Activated CD8-positive, alpha-beta memory T cell treated with anti-CD3 and anti-CD28 coated beads for 48 hours (primary cell): ENCODE measurements around the gene GUCA1A.
"Not testable (repeated sequence)": the region's sequence is repeated elsewhere in the genome, so short reads cannot be mapped to it uniquely, and the experiment has no call there.

Experiments
- DNase-seq, 3 experiments: peaks; one replicate each; pipeline ENCODE4 v3.0.0-alpha.2; 2020; ENCODE audit warnings: low read depth in 2 of 3, low spot score in 2 of 3

Gene GUCA1A

GRCh38 chr6:42171813-42172581 lies 1.2 kb upstream of the GUCA1A start:
- DNase-seq: no peak

- no peak for DNase-seq
Measured at GRCh38 chr6:42175860-42176259, 2.7 kb downstream of the GUCA1A start.

- DNase-seq: no peak
Measured at GRCh38 chr6:42176981-42177380, 3.8 kb downstream of the GUCA1A start.

- DNase-seq: no peak
Measured at GRCh38 chr6:42177514-42178364, 4.6 kb downstream of the GUCA1A start.

GRCh38 chr6:42179261-42179944 lies 6.2 kb downstream of the GUCA1A start:
- DNase-seq: no peak

GRCh38 chr6:42179945-42180313 lies 6.8 kb downstream of the GUCA1A start:
- no peak for DNase-seq

- DNase-seq: no peak
Measured at GRCh38 chr6:42182101-42182500, 8.9 kb downstream of the GUCA1A start.

GRCh38 chr6:42184475-42184874 lies 11.3 kb downstream of the GUCA1A start:
- no peak for DNase-seq

GRCh38 chr6:42185597-42185996 lies 12.4 kb downstream of the GUCA1A start:
- no peak for DNase-seq

- DNase-seq: no peak
Measured at GRCh38 chr6:42188406-42188805, 15.2 kb downstream of the GUCA1A start.

GRCh38 chr6:42190554-42191183 lies 17.5 kb downstream of the GUCA1A start:
- DNase-seq: no peak

GRCh38 chr6:42192385-42192784 lies 19.2 kb downstream of the GUCA1A start:
- not testable (repeated sequence) for DNase-seq

GRCh38 chr6:42193491-42193894 lies 20.3 kb downstream of the GUCA1A start:
- DNase-seq: no peak

- DNase-seq: no peak
Measured at GRCh38 chr6:42194056-42194455, 20.9 kb downstream of the GUCA1A start.

- DNase-seq: no peak
Measured at GRCh38 chr6:42195415-42195814, 22.3 kb downstream of the GUCA1A start.

GRCh38 chr6:42197555-42198362 lies 24.6 kb downstream of the GUCA1A start:
- DNase-seq: no peak

- DNase-seq: no peak
Measured at GRCh38 chr6:42199106-42199981, 26.2 kb downstream of the GUCA1A start.

GRCh38 chr6:42200035-42200434 lies 26.9 kb downstream of the GUCA1A start:
- DNase-seq: no peak

- DNase-seq: no peak
Measured at GRCh38 chr6:42201382-42201781, 28.2 kb downstream of the GUCA1A start.
